SK-MEL-5 (cell line): Measurements from ENCODE around the gene TFDP2. TPM values are rescaled to one million over a fixed set of nuclear protein-coding genes. Genes with fewer than 3 reads are reported as not detected.

Source experiments
- DNase-seq: peaks from one replicate; pipeline ENCODE4 v3.0.0-alpha.2; 2016; ENCODE audit warnings: low read depth, low spot score
- in situ Hi-C: cut with HindIII; loops from 2 replicates; pipeline ENCODE4 v1.10.0; 2016; ENCODE audit warnings: low sequenced_read_pairs, high pct_unique_total_duplicates, low pct_unique_long_range_greater_than_20kb
- total RNA-seq: library from RNA; depleted of rRNA; stranded (reverse); fragments of >200 nt; shearing (Covaris generic); gene quantifications from 2 replicates; pipeline ENCODE4 v1.2.3, GENCODE V29; 2014

Gene TFDP2
- total RNA-seq, 1 experiment from 2014 or later: 62.4 TPM

DNA sequence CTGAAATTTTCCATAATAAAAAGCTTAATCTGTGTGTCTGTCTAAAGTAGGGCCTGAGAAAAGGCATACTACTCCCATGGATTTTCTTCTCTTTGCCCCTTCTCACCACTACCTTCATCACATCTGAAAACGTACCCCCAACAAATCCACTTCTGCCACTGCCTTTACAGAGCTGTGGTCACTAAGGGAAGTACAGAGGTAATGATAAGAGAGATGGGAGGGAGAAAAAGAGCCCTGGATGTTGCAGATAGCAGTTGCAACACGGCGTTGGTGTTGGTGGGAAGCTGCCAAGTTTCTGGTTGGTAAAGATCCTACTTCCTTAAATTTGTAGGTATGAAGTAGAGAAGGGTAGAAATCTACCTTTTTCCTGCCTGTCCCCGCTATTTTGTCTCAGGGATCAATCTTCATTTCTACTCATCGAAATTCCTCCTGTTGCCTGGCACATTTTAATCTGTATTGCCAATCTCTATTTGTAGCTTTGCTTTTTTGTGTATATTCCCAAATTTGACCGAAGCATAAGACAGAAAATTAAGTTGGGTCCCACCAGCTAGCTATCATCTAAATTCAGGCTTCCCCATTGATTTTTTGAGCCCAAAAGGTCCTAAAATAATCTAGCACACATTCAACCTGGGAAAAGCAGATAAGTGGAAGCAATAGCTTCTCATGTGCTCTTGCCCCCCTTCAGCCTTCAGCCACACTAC, 102.9 kb downstream of the TFDP2 start:
- in situ Hi-C loops: no loop called here
- DNase-seq: no peak

DNA sequence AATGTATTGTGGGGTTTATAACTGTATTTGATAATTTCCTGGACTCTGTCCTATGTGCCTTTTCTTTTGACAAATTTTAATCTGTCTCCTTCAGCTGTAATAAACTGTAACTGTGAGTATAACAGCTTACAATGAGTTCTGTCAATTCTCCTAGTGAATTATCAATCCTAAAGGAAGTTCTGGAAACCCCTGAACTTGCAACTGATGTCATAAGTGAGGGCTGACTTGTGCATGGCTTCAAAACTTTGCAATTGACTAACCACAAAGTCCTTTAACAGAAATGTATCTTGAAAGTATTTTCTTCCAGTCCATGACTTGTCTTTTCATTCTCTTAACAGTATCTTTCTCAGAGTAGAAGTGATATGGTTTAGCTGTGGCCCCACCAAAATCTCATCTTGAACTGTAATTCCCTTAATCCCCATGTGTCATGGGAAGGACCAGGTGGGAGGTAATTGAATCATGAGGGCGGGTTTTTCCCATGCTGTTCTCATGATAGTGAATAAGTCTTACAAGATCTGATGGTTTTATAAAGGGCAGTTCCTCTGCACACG, 108.3 kb downstream of the TFDP2 start:
- in situ Hi-C loops: no loop called here
- no peak for DNase-seq

- in situ Hi-C loops: no loop called here
- no peak for DNase-seq
Measured at GRCh38 chr3:142035308-142035922, 113.9 kb downstream of the TFDP2 start.

- no peak for DNase-seq
- in situ Hi-C loops: no loop called here
Measured at GRCh38 chr3:142033292-142033691, 116.1 kb downstream of the TFDP2 start.

- no peak for DNase-seq
- in situ Hi-C loops: no loop called here
Measured at GRCh38 chr3:142031575-142031974, 117.8 kb downstream of the TFDP2 start.

- in situ Hi-C loops: no loop called here
- no peak for DNase-seq
Measured at GRCh38 chr3:142029791-142030190, 119.6 kb downstream of the TFDP2 start.

DNA sequence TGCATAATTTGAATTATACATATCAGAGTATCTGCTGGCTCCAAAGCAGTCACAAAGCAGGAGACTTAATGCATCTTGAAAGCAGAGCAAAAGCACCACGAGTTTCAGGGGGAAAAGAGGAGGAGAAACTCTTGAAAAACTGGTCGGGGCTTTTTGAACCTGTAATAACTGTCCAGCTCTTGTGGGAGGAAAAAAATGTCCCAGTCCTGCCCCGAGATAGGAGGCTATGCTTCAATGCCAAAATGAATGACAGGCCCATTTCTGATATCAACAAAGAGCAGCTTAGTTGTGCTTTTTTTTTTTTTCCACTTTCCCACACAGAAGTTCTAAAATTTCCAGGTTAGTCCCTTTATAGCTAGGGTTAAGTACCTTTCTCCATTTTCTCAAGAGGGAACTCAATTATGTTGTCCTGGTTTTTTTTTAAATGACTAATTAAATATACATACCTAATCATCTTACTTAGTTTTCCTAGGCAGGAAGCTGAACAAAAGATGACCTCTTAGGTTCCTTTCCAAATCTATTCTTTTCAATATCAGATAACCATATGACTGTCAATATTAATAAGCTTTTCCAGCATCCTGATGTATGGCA, 120.2 kb downstream of the TFDP2 start:
- in situ Hi-C loops: no loop called here
- DNase-seq: no peak

DNA sequence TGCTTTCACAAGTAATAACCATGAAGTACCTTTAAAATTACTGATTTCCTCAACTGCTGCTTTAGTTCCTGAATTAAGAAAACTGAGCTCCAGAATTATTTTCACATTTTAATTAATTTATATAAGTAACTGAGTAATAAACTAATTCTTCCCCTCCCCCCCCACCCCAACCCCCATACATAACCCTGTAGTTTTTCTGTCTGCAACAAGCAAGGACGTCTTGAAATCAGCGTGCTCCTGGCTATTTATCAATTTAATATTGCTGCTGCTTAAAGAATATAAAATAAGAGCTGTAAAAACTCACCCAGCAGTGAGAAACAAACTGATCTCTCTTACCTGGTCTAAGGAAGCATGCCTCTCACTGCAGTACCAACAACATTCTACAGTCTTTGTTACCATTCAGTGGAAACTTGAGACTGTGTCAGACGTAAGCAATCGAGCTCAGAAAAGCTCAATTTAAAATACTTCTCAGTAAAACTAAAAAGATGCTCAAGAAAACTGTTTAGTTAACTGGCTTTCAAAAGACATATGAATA, 121.0 kb downstream of the TFDP2 start:
- peak; percentile 77 for DNase-seq
- in situ Hi-C loops: no loop called here

DNA sequence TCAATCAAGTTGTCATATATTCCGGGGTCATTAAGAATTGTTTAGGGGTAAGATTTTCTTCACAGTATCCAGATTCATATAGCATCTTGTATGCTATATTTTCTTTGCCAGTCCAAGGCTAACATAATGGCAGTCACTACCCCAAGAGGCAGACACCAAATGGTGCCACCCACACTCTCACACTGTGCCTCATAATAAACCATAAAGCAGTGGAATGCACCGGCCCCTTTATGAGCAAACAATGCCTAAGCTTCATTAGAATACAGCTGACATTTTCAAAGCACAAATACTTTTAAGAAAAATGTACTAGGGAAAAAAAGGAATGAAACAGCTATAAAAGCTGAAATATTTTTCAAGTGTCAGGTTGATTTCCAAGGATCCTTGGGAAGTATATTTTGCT, 121.6 kb downstream of the TFDP2 start:
- peak; percentile 36 for DNase-seq
- in situ Hi-C loops: no loop called here

DNA sequence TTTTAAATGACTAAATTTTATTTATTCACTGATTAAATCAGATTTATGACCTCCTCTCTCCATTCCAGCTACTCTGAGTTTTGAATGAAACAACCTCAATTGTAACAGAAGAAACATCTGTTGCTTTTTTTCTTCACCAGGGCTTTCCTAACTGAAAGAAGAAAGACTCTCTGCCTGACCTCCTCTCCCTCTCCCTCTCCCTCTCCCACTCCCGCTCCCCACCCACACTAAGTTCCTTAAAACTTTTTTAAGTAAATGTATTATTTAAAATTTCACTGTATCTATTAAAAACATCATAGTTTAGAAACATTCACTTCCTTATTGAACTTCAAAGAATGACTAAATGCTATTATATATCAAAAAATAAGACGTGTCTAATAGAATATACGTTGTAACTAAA, 122.0 kb downstream of the TFDP2 start:
- in situ Hi-C loops: no loop called here
- DNase-seq: peak; percentile 13

GRCh38 chr3:142026333-142026732, 123.0 kb downstream of the TFDP2 start:
- in situ Hi-C loops: no loop called here
- no peak for DNase-seq

- in situ Hi-C loops: no loop called here
- peak; percentile 59 for DNase-seq
Measured at GRCh38 chr3:142022381-142022780, 127.0 kb downstream of the TFDP2 start.

DNA sequence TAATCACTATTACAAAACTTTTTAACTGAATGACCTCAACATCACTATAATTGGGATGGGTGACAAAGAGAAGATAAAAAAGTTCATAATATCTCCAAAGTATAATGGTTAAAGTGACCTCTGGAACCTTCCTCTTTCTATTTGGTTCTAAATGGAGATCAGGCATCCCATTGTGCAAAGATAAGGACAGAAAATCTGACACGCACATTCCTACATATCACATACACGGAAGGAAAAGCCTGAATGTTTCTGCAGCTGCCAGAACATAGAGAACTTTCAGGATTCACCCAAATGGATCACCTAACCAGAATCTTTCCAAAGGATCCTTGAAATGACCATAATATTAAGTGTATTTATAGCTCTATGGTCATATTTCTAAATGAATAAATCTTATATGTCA, 128.2 kb downstream of the TFDP2 start:
- DNase-seq: no peak
- in situ Hi-C loops: no loop called here

GRCh38 chr3:142019794-142020320, 129.5 kb downstream of the TFDP2 start:
- DNase-seq: no peak
- in situ Hi-C loops: no loop called here

DNA sequence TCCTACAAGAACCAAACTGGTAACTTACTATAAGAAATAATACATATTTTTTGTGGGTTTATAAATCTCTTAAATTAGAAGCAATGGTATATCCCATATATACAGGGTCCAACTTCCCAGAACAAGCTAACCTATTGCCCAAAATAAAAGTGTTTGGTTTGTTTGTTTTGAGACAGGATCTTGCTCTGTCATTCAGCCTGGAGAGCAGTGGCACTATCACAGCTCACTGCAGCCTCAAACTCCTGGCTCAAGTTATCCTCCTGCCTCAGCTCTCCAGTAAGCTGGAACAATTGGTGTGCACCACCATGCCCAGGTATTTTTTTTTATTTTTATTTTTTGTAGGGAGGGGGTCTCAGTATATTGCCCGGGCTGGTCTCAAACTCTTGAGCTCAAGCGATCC, 135.4 kb downstream of the TFDP2 start:
- in situ Hi-C loops: no loop called here
- DNase-seq: no peak

GRCh38 chr3:142013326-142013980, 135.9 kb downstream of the TFDP2 start:
- DNase-seq: no peak
- in situ Hi-C loops: no loop called here

DNA sequence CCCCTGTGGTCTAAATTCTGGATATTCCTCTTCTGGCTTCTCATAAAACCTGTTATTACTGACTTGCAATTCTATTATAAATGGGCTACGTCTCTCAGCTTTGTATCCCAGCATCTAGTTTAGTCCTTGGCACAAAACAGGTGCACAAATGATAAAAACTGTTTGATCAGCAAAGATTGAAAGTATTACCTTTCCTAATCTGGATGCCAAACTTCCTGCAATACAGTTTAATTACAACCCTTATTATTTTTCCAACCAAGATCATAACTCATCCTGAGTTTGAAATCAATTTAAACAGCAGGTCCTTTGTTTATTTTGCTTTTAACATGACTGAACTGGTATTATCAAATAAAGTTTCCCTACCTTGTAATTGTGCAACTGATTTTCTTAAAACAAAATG, 140.3 kb downstream of the TFDP2 start:
- DNase-seq: no peak
- in situ Hi-C loops: no loop called here
